Measurements from ENCODE around the gene TAC4. TPM values are rescaled to one million over a fixed set of nuclear protein-coding genes. Genes with fewer than 3 reads are reported as not detected.

Gene TAC4
- total and polyA plus RNA-seq, 2 of the 13 experiments (the other 11 are each of a cell fraction or from before 2014, with no cell fraction given), result not detected

GRCh38 chr17:49887086-49887743, 39.3 kb upstream of the TAC4 start (continued):
- TF ChIP-seq, protein P1, sequence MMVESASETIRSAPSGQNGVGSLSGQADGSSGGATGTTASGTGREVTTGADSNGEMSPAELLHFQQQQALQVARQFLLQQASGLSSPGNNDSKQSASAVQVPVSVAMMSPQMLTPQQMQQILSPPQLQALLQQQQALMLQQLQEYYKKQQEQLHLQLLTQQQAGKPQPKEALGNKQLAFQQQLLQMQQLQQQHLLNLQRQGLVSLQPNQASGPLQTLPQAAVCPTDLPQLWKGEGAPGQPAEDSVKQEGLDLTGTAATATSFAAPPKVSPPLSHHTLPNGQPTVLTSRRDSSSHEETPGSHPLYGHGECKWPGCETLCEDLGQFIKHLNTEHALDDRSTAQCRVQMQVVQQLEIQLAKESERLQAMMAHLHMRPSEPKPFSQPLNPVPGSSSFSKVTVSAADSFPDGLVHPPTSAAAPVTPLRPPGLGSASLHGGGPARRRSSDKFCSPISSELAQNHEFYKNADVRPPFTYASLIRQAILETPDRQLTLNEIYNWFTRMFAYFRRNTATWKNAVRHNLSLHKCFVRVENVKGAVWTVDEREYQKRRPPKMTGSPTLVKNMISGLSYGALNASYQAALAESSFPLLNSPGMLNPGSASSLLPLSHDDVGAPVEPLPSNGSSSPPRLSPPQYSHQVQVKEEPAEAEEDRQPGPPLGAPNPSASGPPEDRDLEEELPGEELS (CRISPR knock-in tag; IDR thresholded peaks at IDR 0.05), result peak; percentile 73; the same call in 1 of the 2 replicates
- no peak for TF ChIP-seq HNRNPH1 (optimal IDR thresholded peaks at IDR 0.05; ENCODE audit: low read depth, low read length)
- no peak for TF ChIP-seq ATAD3A (CRISPR knock-in tag; IDR thresholded peaks at IDR 0.05)
- no peak for TF ChIP-seq CREB1 (IDR thresholded peaks at IDR 0.05)
- TF ChIP-seq CREB1 (CRISPR knock-in tag; IDR thresholded peaks at IDR 0.05), result no peak
- no peak for TF ChIP-seq ZNF709 (CRISPR knock-in tag; IDR thresholded peaks at IDR 0.05)
- no peak for TF ChIP-seq GLI4 (CRISPR knock-in tag; IDR thresholded peaks at IDR 0.05; ENCODE audit: borderline replicate concordance)
- TF ChIP-seq ZNF383 (CRISPR knock-in tag; IDR thresholded peaks at IDR 0.05; ENCODE audit: borderline replicate concordance), result no peak
- TF ChIP-seq ZNF431 (CRISPR knock-in tag; IDR thresholded peaks at IDR 0.05; ENCODE audit: borderline replicate concordance, low read depth), result peak; percentile 68; the same call in 1 of the 2 replicates
- TF ChIP-seq NPAS2 (CRISPR knock-in tag; IDR thresholded peaks at IDR 0.05; ENCODE audit: borderline replicate concordance), result no peak
- peak; percentile 73; the same call in 1 of the 2 replicates for TF ChIP-seq NFKBIZ (CRISPR knock-in tag; IDR thresholded peaks at IDR 0.05)
- 0 out of 2 replicates have a peak, but pooled peaks have one; percentile 60 for TF ChIP-seq ZNF335 (CRISPR knock-in tag; IDR thresholded peaks at IDR 0.05)
- TF ChIP-seq NFIB (CRISPR knock-in tag; IDR thresholded peaks at IDR 0.05; ENCODE audit: borderline replicate concordance), result 0 out of 2 replicates have a peak, but pooled peaks have one; percentile 67
- no peak for TF ChIP-seq ZNF12 (CRISPR knock-in tag; IDR thresholded peaks at IDR 0.05)
- no peak for TF ChIP-seq TAF15 (IDR thresholded peaks at IDR 0.05; ENCODE audit: low read depth, low read length, poor library complexity, severe bottlenecking)
- TF ChIP-seq SRY (CRISPR knock-in tag; IDR thresholded peaks at IDR 0.05), result no peak; the same call in 1 of the 2 replicates
- no peak for TF ChIP-seq ZNF142 (CRISPR knock-in tag; IDR thresholded peaks at IDR 0.05)
- TF ChIP-seq ZFP62 (CRISPR knock-in tag; IDR thresholded peaks at IDR 0.05), result no peak
- TF ChIP-seq MTERF4 (CRISPR knock-in tag; IDR thresholded peaks at IDR 0.05), result peak; percentile 90
- no peak for TF ChIP-seq SRF (IDR thresholded peaks at IDR 0.05; ENCODE audit: low read depth, low read length)
- TF ChIP-seq ADNP (CRISPR knock-in tag; IDR thresholded peaks at IDR 0.05), result no peak
- TF ChIP-seq NFRKB (IDR thresholded peaks at IDR 0.05), result no peak
- no peak for TF ChIP-seq BHLHE40 (IDR thresholded peaks at IDR 0.05; ENCODE audit: low read length)

Measured in HepG2 (cell line).